GM21825 (cell line): ENCODE results near the gene FXR2.
A peak's percentile ranks its signal among the peaks of the same experiment; 100 is the strongest.
"Not testable (repeated sequence)": the region's sequence is repeated elsewhere in the genome, so short reads cannot be mapped to it uniquely, and the experiment has no call there.

Experiments used
- ATAC-seq: cut with Tn5 transposase; IDR thresholded peaks from one replicate; pipeline ENCODE4 v1.9.1; 2021; ENCODE audit warnings: mild to moderate bottlenecking, moderate library complexity; ENCODE audit not compliant: unreplicated experiment

The FXR2 gene

DNA sequence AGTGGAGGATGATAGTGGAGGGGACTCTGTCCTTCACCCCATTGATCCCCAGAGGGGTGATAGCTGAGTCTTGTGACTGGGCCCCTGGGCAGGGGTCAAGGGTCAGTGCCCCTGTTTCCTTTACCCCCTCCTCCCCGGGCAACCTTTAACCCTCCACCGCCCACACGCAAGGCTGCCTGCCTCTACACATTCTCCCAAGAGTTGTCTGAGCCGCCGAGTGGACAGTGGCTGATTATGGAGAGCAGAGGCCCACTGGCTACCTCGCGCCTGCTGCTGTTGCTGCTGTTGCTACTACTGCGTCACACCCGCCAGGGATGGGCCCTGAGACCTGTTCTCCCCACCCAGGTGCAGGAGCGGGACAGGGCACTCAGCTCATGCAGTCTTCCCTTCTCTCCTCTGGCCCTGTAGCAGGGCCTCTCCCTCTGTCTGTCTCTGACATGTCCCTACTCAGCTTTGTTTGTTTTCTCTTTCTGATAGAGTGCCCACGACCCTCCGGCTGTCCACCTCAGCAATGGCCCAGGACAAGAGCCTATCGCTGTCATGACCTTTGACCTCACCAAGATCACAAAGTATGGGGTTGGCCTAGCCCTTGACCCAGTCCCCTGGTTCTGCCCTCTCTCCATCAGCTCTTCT is 15.4 kb upstream of the FXR2 start, which contains the start of gene SHBG:
Gene SHBG (plus strand): TSS at position 197 of the 633 bp plus-strand sequence. CDS start 38 bp downstream, at position 235.
- no peak for ATAC-seq

GRCh38 chr17:7627250-7628121 is 12.8 kb upstream of the FXR2 start, which contains the start of gene SAT2:
Gene SAT2 (minus strand): TSS chr17:7627821. CDS start chr17:7627635, 186 bp downstream.
- ATAC-seq = peak; percentile 75

- no peak for ATAC-seq
These were observed 12.2 kb upstream of the FXR2 start for GRCh38 chr17:7626956-7627249.

DNA sequence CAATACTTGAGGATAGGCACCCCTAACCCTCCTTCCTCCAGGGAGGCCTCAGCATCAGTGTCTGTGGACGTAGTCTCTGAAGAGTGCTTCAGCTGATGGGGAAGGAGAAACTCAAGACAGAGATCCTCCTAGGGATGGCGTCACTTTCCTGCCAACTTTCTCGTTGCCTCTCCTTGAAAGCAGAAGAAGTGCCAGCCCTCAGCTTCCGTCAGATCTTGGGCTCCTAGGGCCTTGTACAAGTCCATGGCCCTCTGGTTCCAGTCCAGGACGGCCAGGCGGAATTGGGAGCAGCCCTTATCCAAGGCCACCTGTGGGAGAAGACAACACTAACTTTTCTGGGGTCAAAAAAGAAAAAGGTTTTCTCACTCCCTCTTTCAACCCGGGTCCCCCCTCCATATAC is 11.6 kb upstream of the FXR2 start:
- ATAC-seq = no peak

- ATAC-seq = not testable (repeated sequence)
These were observed 11.1 kb upstream of the FXR2 start for GRCh38 chr17:7625749-7626148.

GRCh38 chr17:7623661-7624060 is 9.0 kb upstream of the FXR2 start:
- no peak for ATAC-seq

DNA sequence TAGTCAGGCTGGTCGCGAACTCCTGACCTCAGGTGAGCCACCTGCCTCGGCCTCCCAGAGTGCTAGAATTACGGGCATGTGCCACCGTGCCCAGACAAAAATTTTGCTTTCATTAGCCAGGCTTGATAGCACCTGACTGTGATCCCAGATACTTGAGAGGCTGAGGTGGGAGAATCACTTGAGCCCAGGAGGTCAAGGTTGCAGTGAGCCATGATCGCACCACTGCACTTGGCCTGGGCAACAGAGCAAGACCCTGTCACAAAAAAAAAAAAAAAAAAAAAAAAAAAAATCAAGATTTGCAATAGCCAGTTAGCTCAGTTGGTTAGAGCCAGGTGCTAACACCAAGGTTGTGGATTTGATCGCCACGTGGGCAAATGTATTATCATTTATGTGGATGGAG is 6.1 kb upstream of the FXR2 start:
- ATAC-seq = no peak

DNA sequence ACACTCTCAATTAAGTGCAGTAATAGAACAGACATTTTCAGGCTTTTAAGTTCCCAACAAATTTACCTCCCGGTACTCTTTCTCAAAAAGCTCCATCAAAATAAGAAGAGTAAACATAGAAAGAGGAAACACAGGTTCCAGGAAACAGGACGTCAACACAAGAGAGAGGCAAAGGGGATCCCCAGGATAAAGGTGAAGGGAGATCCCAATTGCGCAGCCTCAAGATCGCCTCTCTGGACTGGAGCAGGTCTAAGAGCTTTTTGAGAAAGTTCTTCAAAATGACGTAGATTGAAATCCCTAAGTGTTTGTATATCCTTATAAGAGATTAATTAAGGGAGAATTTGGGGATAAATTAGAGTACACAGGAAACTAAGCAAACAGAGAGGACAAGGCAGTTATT is 3.9 kb upstream of the FXR2 start:
- no peak for ATAC-seq

DNA sequence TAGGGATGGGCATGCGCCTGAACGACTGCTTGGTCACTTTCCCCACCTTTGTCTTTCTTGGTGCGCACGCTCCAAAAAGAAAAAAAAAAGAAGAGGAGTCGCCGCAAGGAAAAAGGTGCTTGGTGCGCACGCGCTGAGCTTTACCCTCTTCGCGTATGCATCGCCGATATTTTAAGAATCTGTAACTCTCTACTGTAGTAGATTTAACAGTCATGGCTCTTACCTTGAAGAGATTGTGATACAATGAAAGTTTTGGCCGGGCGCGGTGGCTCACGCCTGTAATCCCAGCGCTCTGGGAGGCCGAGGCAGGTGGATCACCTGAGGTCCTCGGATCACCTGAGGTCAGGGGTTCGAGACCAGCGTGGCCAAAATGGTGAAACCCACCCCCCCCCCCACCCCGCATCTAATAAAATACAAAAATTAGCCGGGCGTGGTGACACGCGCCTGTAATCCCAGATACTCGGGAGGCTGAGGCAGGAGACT is 609 bp upstream of the FXR2 start:
- no peak for ATAC-seq

DNA sequence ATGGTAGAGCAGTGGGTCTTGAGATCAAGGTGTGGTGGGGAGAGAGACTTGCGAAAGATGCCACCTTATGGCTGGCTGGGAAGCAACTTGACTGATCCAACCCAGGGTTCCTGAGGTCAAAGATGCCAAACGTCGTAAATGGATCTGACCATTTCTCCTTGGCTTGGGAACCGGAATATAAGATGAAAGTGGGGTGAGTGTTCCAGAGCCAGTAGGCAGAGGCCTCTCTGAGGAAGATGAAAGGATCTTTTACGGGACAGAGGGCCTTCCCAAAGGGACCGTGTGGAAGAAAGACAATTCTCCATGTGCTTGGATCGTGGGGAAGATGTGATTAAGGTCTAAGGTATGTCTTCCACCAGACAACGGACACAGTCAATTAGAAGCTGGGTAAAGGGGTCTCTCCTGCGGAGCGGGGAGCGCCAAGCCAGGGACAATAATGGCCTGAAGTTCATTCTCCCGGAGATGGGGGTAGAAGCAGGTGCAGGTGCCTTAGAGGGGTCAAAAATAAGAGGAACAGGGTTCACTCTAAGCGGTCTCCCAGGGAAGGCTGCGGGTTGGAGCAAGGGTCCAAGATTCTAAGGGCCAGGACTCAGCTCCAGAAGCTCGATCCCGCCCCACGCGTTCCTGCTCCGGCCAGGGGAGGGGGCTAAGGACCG is 800 bp downstream of the FXR2 start:
- ATAC-seq = no peak

DNA sequence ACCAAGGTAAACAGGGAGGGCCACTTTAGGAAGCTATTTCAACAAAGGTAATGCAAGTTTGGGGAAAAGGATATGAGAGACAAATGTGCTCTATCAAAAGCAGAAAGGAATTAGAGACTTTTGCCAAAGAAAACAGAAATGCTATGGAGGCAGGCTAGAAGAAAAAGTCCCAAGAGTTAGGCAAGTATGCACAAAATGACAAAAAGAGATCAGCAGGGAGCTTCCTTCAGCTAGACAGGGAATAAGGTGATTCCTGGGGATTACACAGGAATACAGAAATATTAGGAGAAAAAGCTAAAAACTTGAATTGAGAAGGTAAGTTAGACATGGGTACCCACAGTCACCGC is 2.4 kb downstream of the FXR2 start:
- ATAC-seq = no peak

- no peak for ATAC-seq
These were observed 2.9 kb downstream of the FXR2 start for GRCh38 chr17:7611635-7612293.

DNA sequence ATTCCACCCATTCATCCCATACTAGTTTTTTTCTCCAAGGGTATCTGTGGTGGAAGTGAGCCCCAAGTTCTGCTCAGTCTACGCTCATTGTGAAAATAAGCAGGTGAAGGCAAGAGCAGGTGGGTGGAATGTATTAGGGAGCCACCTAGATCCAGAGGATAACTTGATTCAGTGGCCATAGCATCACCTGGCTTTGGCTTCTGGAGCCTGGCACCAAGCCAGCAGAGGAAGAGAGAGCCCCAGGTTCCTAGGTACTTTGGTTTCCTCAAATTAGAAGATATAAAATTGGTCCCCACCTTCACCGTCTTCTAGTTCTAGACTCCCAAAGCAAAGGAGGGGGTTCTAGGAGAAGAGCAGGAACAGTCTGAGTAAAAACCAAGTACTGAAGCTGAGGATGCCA is 4.1 kb downstream of the FXR2 start:
- no peak for ATAC-seq

- no peak for ATAC-seq
These were observed 8.4 kb downstream of the FXR2 start for GRCh38 chr17:7606280-7606679.

- not testable (repeated sequence) for ATAC-seq
These were observed 17.1 kb downstream of the FXR2 start for GRCh38 chr17:7597561-7597960.

GRCh38 chr17:7593296-7593695 is 21.4 kb downstream of the FXR2 start:
- no peak for ATAC-seq

DNA sequence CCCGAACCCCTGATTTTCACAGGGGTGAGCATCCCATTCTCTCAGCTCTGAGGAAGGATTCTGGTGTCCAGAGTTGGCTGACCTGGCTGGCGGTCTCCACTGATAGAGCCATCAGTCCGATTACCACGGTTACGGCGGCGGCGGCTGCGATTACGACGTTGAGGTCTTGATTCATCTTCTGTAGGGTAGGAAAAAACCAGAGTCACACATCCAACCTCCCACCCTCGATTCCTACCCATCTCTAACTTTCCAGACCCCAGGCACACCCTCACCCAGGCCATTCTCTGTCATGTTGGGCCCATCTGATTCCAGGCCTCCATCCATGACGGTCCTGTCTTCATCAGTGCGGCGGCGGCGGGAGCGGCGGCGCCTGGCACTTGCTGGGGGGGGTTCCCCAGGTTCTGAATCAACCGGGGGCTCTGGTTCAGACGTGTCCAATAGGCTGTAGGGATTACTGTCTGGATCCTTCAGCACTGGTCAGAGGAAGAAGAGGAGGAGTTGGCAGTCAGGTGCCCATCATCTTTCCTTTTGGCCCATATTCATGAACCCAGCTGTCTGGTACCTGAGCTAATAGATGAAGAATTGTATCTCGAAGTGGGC is 22.2 kb downstream of the FXR2 start:
- no peak for ATAC-seq

- no peak for ATAC-seq
These were observed 23.1 kb downstream of the FXR2 start for GRCh38 chr17:7591596-7591995.

DNA sequence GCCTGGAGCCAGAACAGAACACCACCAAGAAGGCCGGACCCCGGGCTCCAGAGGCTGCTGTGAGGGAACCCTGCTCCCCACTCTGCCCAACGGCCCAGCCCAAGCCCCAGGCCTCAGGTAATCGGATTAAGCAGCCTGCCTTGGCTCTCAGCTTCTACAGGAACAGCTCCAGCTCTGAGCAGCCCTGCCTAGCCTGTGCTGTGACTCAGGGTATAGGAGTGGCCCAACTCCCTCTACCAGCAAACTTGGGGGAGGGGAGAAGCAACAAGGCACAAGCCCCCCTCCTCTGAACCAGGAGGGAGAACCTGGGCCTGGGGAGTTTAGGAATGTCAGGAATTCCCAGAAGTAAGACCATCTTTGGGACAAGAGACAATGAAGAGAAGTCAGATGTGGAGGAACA is 24.0 kb downstream of the FXR2 start:
- no peak for ATAC-seq

GRCh38 chr17:7589891-7590691 is 24.6 kb downstream of the FXR2 start, which contains the start of gene SOX15:
Gene SOX15 (minus strand): TSS chr17:7590094. CDS start chr17:7589676, 418 bp downstream.
- no peak for ATAC-seq
